Measurements from ENCODE around the gene PLCB3. TPM values are rescaled to one million over a fixed set of nuclear protein-coding genes. Genes with fewer than 3 reads are reported as not detected.

Gene PLCB3
- total RNA-seq, 1 experiment from 2014 or later = 41.2 TPM

GRCh38 chr11:64316672-64317324 lies 65.5 kb downstream of the PLCB3 start:
- Histone ChIP-seq H3K27me3 (ENCODE audit: control insufficient read depth, insufficient read depth, low read length) (no peaks in the 10 kb centered on the region), H3K36me3 (ENCODE audit: control insufficient read depth, insufficient read depth, low read length) (peaks cover 2% of the 10 kb centered on the region; the same call in 1 of the 2 replicates), H3K9me3 (ENCODE audit: control insufficient read depth, insufficient read depth, low read depth, low read length) (no peaks in the 10 kb centered on the region), H3K4me3 (ENCODE audit: low read depth in 2 of 2, low read length in 2 of 2) (peak overlapping the region; percentile 74 to 77), H3K27ac (ENCODE audit: low read length) (peak overlapping the region; percentile 100), H3K4me1 (ENCODE audit: control insufficient read depth, insufficient read depth, low read length) (peaks cover 39% of the 10 kb centered on the region)
- in situ Hi-C loops (cut with HindIII; ENCODE audit: low pct_unique_long_range_greater_than_20kb, low sequenced_read_pairs) (no loop called here), intact Hi-C loops (cut with micrococcal nuclease; ENCODE audit: unreplicated experiment) (no loop called here)
- ChIA-PET CTCF (interaction anchor here (0.6 to 2.3 kb wide), 10 partner anchors 12 to 76 kb away, joined by 3 to 21 read pairs (median 7); partner anchors contain the start of genes CATSPERZ and FKBP2), POLR2A (interaction anchor here (0.9 to 2.0 kb wide), 5 partner anchors 10 to 32 kb away, joined by 3 to 12 read pairs (median 5); partner anchors contain the start of gene BAD)
- TSS peak; percentile 100 for BruUV-seq (replicated peaks)
- DNase-seq (ENCODE audit: low read depth, low spot score) (peak; percentile 35), ATAC-seq (peak; percentile 27)
- no peak for TF ChIP-seq REST (IDR thresholded peaks at IDR 0.05; ENCODE audit: insufficient read depth in 1 of 2, low read depth in 2 of 2, low read length in 1 of 2)
- TF ChIP-seq CTCF (IDR thresholded peaks at IDR 0.05) = peak; percentile 50; the same call in 1 of the 2 replicates
- no peak for TF ChIP-seq POLR2AphosphoS5 (IDR thresholded peaks at IDR 0.05; ENCODE audit: low read depth, low read length)
- TF ChIP-seq SIN3A (IDR thresholded peaks at IDR 0.05; ENCODE audit: borderline replicate concordance, insufficient read depth, low read depth, low read length) = no peak
- no peak for TF ChIP-seq TCF7L2 (IDR thresholded peaks at IDR 0.05; ENCODE audit: low read depth, low read length)

- ChIA-PET POLR2A (interaction anchor here (0.5 to 2.0 kb wide), 12 partner anchors 11 to 48 kb away, joined by 3 to 12 read pairs (median 4); partner anchors contain the start of genes BAD and ESRRA), CTCF (interaction anchor here (0.6 to 2.3 kb wide), 16 partner anchors 13 to 76 kb away, joined by 3 to 21 read pairs (median 4); partner anchors contain the start of genes CATSPERZ, FKBP2 and GPR137)
- DNase-seq (ENCODE audit: low read depth, low spot score) = peak; percentile 97
- peak; percentile 87; the same call in 1 of the 2 replicates for TF ChIP-seq POLR2AphosphoS5 (IDR thresholded peaks at IDR 0.05; ENCODE audit: low read depth, low read length)
- 0 out of 2 replicates have a peak, but pooled peaks have one; percentile 26 for TF ChIP-seq SIN3A (IDR thresholded peaks at IDR 0.05; ENCODE audit: borderline replicate concordance, insufficient read depth, low read depth, low read length)
- TF ChIP-seq CTCF (IDR thresholded peaks at IDR 0.05) = no peak
- TF ChIP-seq REST (IDR thresholded peaks at IDR 0.05; ENCODE audit: insufficient read depth in 1 of 2, low read depth in 2 of 2, low read length in 1 of 2) = 0 out of 4 replicates have a peak, but pooled peaks of 1 of the 2 experiments have one; percentile 47
- peak; percentile 97 for TF ChIP-seq TCF7L2 (IDR thresholded peaks at IDR 0.05; ENCODE audit: low read depth, low read length)
- Histone ChIP-seq H3K36me3 (ENCODE audit: control insufficient read depth, insufficient read depth, low read length) (peaks cover 2% of the 10 kb centered on the region; the same call in 1 of the 2 replicates), H3K27ac (ENCODE audit: low read length) (peak within 1 kb of the TSS; percentile 100), H3K27me3 (ENCODE audit: control insufficient read depth, insufficient read depth, low read length) (no peaks in the 10 kb centered on the region), H3K4me3 (ENCODE audit: low read depth in 2 of 2, low read length in 2 of 2) (peak within 1 kb of the TSS; percentile 74 to 77), H3K4me1 (ENCODE audit: control insufficient read depth, insufficient read depth, low read length) (peaks cover 43% of the 10 kb centered on the region), H3K9me3 (ENCODE audit: control insufficient read depth, insufficient read depth, low read depth, low read length) (no peaks in the 10 kb centered on the region)
- in situ Hi-C loops (cut with HindIII; ENCODE audit: low pct_unique_long_range_greater_than_20kb, low sequenced_read_pairs) = no loop called here
- ATAC-seq = peak; percentile 89
- intact Hi-C loops (cut with micrococcal nuclease; ENCODE audit: unreplicated experiment) = no loop called here
- BruUV-seq (replicated peaks) = no TSS peak
Measured at GRCh38 chr11:64317325-64317960, 66.1 kb downstream of the PLCB3 start, which contains the start of gene TRMT112. Gene TRMT112 (minus strand): TSS chr11:64317559. CDS start chr11:64317526, 33 bp downstream.

Measured in Panc1 (cell line).